Thyroid gland (tissue), 4 donors: Measurements from ENCODE around the gene TAGAP. TPM values are rescaled to one million over a fixed set of nuclear protein-coding genes. Genes with fewer than 3 reads are reported as not detected.

Source experiments
- DNase-seq, 2 donors: peaks; one replicate each; pipeline ENCODE4 v3.0.0-alpha.2; 2019
- H3K27ac ChIP-seq, 3 donors: fragments of 200-600 bp; sonication (generic); 1 replicate in 2 of 3; 2 replicates in 1 of 3; pipeline ENCODE4 v1.5.1; 2016 to 2019; ENCODE audit warnings: mild to moderate bottlenecking in 1 of 3, moderate library complexity in 1 of 3
- H3K27me3 ChIP-seq: fragments of 200-600 bp; sonication (generic); one replicate; pipeline ENCODE4 v1.5.1; 2019
- H3K36me3 ChIP-seq, 2 donors: fragments of 200-600 bp; sonication (generic); one replicate each; pipeline ENCODE4 v1.5.1; 2016 to 2019
- H3K4me1 ChIP-seq, 2 donors: fragments of 200-600 bp; sonication (generic); one replicate each; pipeline ENCODE4 v1.5.1; 2017 to 2019
- H3K4me3 ChIP-seq, 3 donors: fragments of 200-600 bp; sonication (generic); replicated peaks in 1 of 3; 1 replicate in 2 of 3; 2 replicates in 1 of 3; pipeline ENCODE4 v1.5.1; 2016; ENCODE audit warnings: mild to moderate bottlenecking in 1 of 3
- H3K9me3 ChIP-seq: fragments of 200-600 bp; sonication (generic); one replicate; pipeline ENCODE4 v1.5.1; 2017
- CTCF ChIP-seq, 6 experiments: fragments of 200-600 bp in 3 of 6; fragments of 450-650 bp in 3 of 6; sonication (generic) in 3 of 6; IDR thresholded peaks; one replicate each; pipeline ENCODE4 v1.5.1; 2016 to 2019; ENCODE audit warnings: antibody characterized with exemption in 6 of 6, mild to moderate bottlenecking in 2 of 6, inconsistent platforms in 1 of 6, moderate library complexity in 1 of 6
- POLR2A ChIP-seq, 2 donors: fragments of 450-650 bp; IDR thresholded peaks; one replicate each; pipeline ENCODE4 v1.6.1; 2017; ENCODE audit warnings: antibody characterized with exemption in 2 of 2, mild to moderate bottlenecking in 2 of 2, moderate library complexity in 1 of 2
- WGBS, 2 donors: methylation state at CpG; one replicate each; pipeline ENCODE4 v1.1.5; 2017; 5-methylcytosine and 5-hydroxymethylcytosine counted together
- intact Hi-C: fragments of 100-400 bp; cut with DNase I; formaldehyde crosslinking; loops from one replicate; pipeline ENCODE4 v1.15.1; 2023
- total RNA-seq, 4 donors: library from RNA; depleted of rRNA; stranded (reverse); fragments of >200 nt; gene quantifications; one replicate each; pipeline ENCODE4 v1.2.3, GENCODE V29; 2016

TAGAP gene
- total RNA-seq, 4 donors from 2014 or later: 1.1 to 3.7 (median 1.7) TPM

- Histone ChIP-seq H3K4me1 (no peaks in the 10 kb centered on the region), H3K36me3 (no peaks in the 10 kb centered on the region), H3K4me3 (no peak overlapping the region), H3K9me3 (no peaks in the 10 kb centered on the region), H3K27me3 (no peaks in the 10 kb centered on the region), H3K27ac (no peak overlapping the region)
- WGBS, 2 donors: 93 to 96% methylated on average over 1 of the region's 1 CpG
- intact Hi-C loops: no loop called here
- DNase-seq: no peak
- TF ChIP-seq CTCF (IDR thresholded peaks at IDR 0.05) (no peak), POLR2A (IDR thresholded peaks at IDR 0.05) (no peak)
These were observed 57.1 kb downstream of the TAGAP start for GRCh38 chr6:158987657-158988056.

Other genes with a start within 250 kb of the TAGAP start
- gene EZR, start 225.6 kb downstream of the TAGAP start, total RNA-seq: 100 to 1,000 TPM; 221 to 412 (median 339) TPM
- 10 to 100 TPM; 16.8 to 22.5 (median 20.2) TPM for gene RSPH3, start 44.8 kb downstream of the TAGAP start, total RNA-seq
- 10 to 100 TPM; 13.6 to 23.2 (median 15.1) TPM for gene FNDC1, start 124.4 kb upstream of the TAGAP start, total RNA-seq